Upper lobe of left lung (tissue), 6 donors: ENCODE data around the gene HELLS. TPM values are rescaled to one million over a fixed set of nuclear protein-coding genes. Genes with fewer than 3 reads are reported as not detected.
"Not testable (repeated sequence)": the region's sequence is repeated elsewhere in the genome, so short reads cannot be mapped to it uniquely, and the experiment has no call there.

Experiments
- ATAC-seq, 2 donors: fragments of 200-7000 bp; cut with Tn5 transposase; one replicate each; pipeline ENCODE4 v1.9.1; 2022; ENCODE audit warnings: mild to moderate bottlenecking in 2 of 2, moderate library complexity in 2 of 2; ENCODE audit not compliant: low FRiP score in 2 of 2
- DNase-seq, 2 donors: peaks; one replicate each; pipeline ENCODE4 v3.0.0-alpha.2; 2019 to 2020
- H3K27ac ChIP-seq, 4 donors: fragments of 200-600 bp; sonication (generic); one replicate each; pipeline ENCODE4 v1.5.1; 2016 to 2019
- H3K27me3 ChIP-seq, 4 donors: fragments of 200-600 bp; sonication (generic); one replicate each; pipeline ENCODE4 v1.5.1; 2017 to 2019
- H3K36me3 ChIP-seq, 4 donors: fragments of 200-600 bp; sonication (generic); one replicate each; pipeline ENCODE4 v1.5.1; 2016 to 2019
- H3K4me1 ChIP-seq, 4 donors: fragments of 200-600 bp; sonication (generic); one replicate each; pipeline ENCODE4 v1.5.1; 2018 to 2019
- H3K4me3 ChIP-seq, 4 donors: fragments of 200-600 bp; sonication (generic); one replicate each; pipeline ENCODE4 v1.5.1; 2017 to 2019; ENCODE audit warnings: mild to moderate bottlenecking in 2 of 4, moderate library complexity in 1 of 4
- H3K9me3 ChIP-seq, 4 donors: fragments of 200-600 bp; sonication (generic); one replicate each; pipeline ENCODE4 v1.5.1; 2018 to 2019
- EP300 ChIP-seq, 4 donors: sonication (generic); formaldehyde crosslinking; IDR thresholded peaks; one replicate each; pipeline ENCODE4 v1.5.1; 2017; ENCODE audit warnings: antibody characterized with exemption in 4 of 4, control low read depth in 2 of 4
- POLR2A ChIP-seq, 4 donors: fragments of 450-650 bp; IDR thresholded peaks; one replicate each; pipeline ENCODE4 v1.5.1; 2016 to 2017; ENCODE audit warnings: antibody characterized with exemption in 4 of 4, mild to moderate bottlenecking in 2 of 4
- POLR2AphosphoS5 ChIP-seq, 2 donors: sonication (generic); formaldehyde crosslinking; IDR thresholded peaks; one replicate each; pipeline ENCODE4 v1.5.1; 2017; ENCODE audit warnings: antibody characterized with exemption in 2 of 2
- WGBS, 2 donors: methylation state at CpG; one replicate each; pipeline ENCODE4 v1.1.5; 2017 to 2018; 5-methylcytosine and 5-hydroxymethylcytosine counted together
- total RNA-seq, 6 donors: library from RNA; depleted of rRNA in 4 of 6; stranded (reverse); fragments of >200 nt in 4 of 6; gene quantifications; one replicate each; pipeline versions ENCODE4 v1.1.0 to v1.2.1, GENCODE V29; 2016 to 2021
- TF ChIP-seq, protein P1 (sequence below), 6 experiments: fragments of 450-650 bp in 4 of 6; fragments of 200-600 bp in 2 of 6; sonication (generic) in 2 of 6; IDR thresholded peaks; one replicate each; pipeline ENCODE4 v1.5.1; 2016 to 2019; ENCODE audit warnings: antibody characterized with exemption in 6 of 6
- donor health status: DM: no; HTN: no; CAD: no; lungs with moderate emphysema.
- donor health status: DM: no; HTN: yes; CAD: no; lungs with severe emphysema.

HELLS gene
- total RNA-seq, 6 donors from 2014 or later: 4.0 to 9.3 (median 5.9) TPM

DNA sequence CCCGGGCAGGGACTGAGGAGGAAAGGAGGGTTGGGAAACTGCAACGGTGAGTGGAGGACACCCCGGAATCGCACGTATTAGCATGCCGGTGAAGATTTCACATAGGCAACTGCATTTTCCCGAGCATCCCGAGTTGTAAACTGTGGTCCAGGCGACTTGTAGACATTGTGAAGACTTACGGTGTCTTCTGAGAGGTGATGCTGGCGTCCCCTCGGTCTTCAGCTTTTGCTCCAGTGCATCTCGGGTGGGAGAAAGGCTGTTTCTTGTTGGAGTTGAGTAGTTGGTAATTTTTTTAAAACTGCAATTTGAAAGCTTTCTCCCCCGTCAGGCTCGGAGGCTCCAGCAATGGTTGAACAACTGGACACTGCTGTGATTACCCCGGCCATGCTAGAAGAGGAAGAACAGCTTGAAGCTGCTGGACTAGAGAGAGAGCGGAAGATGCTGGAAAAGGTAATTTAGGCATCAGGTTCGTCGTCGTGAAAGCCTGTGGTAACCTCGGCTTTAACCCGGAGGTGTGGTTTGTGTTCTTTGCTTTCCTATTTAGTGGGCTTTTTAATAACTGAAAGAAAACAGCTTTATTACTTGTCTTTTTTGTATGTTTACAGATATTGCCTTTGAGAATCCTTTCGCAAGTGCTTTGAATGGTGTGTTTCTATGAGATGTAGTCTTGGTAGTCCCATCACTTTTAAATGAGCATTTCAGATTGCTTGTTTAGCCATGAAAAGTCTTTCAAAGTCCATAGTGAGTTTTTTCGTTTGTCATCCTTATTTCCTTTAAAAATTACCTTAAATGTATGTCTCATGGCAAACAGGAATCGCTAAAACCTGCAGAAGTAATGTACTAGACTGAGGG, 687 bp downstream of the HELLS start:
- 4% methylated on average over 25 of the region's 25 CpGs for WGBS, 2 donors
- H3K9me3 ChIP-seq: peaks cover 0 to 4% (median 0%) of the 10 kb centered on the region in 4 donors
- H3K36me3 ChIP-seq: no peaks in the 10 kb centered on the region
- DNase-seq: no peak
- H3K4me1 ChIP-seq: peaks cover 11 to 24% (median 13%) of the 10 kb centered on the region in 4 donors
- peak overlapping the region in 2 of 4 donors; percentile 24 to 77 for H3K27ac ChIP-seq
- TF ChIP-seq EP300 (IDR thresholded peaks at IDR 0.05) (no peak), POLR2A (IDR thresholded peaks at IDR 0.05) (no peak), POLR2AphosphoS5 (IDR thresholded peaks at IDR 0.05) (no peak)
- TF ChIP-seq, protein P1, sequence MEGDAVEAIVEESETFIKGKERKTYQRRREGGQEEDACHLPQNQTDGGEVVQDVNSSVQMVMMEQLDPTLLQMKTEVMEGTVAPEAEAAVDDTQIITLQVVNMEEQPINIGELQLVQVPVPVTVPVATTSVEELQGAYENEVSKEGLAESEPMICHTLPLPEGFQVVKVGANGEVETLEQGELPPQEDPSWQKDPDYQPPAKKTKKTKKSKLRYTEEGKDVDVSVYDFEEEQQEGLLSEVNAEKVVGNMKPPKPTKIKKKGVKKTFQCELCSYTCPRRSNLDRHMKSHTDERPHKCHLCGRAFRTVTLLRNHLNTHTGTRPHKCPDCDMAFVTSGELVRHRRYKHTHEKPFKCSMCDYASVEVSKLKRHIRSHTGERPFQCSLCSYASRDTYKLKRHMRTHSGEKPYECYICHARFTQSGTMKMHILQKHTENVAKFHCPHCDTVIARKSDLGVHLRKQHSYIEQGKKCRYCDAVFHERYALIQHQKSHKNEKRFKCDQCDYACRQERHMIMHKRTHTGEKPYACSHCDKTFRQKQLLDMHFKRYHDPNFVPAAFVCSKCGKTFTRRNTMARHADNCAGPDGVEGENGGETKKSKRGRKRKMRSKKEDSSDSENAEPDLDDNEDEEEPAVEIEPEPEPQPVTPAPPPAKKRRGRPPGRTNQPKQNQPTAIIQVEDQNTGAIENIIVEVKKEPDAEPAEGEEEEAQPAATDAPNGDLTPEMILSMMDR (IDR thresholded peaks at IDR 0.05): no peak
- H3K4me3 ChIP-seq: peak overlapping the region; percentile 43 to 85 (median 80)
- H3K27me3 ChIP-seq: no peaks in the 10 kb centered on the region
- ATAC-seq: peak in 1 of 2 donors; percentile 1

DNA sequence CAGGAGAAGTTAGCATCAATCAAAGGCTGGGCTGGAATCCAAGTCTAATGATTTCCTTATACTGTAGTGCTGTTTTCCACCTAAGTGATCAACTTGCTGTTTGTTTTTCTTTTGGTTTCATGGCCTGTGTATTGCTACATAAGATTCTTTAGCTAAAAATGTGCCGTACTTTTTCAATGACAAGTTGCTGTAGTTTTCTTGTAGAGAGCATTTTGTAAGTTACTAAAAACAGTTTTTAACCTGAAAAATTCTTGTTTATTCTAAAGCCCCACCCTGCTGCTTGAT, 1.3 kb downstream of the HELLS start:
- H3K36me3 ChIP-seq: no peaks in the 10 kb centered on the region
- TF ChIP-seq, protein P1 (IDR thresholded peaks at IDR 0.05): no peak
- TF ChIP-seq POLR2AphosphoS5 (IDR thresholded peaks at IDR 0.05): no peak
- no peak for TF ChIP-seq EP300 (IDR thresholded peaks at IDR 0.05)
- TF ChIP-seq POLR2A (IDR thresholded peaks at IDR 0.05): no peak
- no peaks in the 10 kb centered on the region for H3K27me3 ChIP-seq
- DNase-seq: no peak
- no peak overlapping the region for H3K27ac ChIP-seq
- peaks cover 0 to 4% (median 0%) of the 10 kb centered on the region in 4 donors for H3K9me3 ChIP-seq
- 53 to 67% methylated on average over 1 of the region's 1 CpG for WGBS, 2 donors
- H3K4me1 ChIP-seq: peaks cover 11 to 24% (median 13%) of the 10 kb centered on the region in 4 donors
- ATAC-seq: no peak
- no peak overlapping the region for H3K4me3 ChIP-seq

DNA sequence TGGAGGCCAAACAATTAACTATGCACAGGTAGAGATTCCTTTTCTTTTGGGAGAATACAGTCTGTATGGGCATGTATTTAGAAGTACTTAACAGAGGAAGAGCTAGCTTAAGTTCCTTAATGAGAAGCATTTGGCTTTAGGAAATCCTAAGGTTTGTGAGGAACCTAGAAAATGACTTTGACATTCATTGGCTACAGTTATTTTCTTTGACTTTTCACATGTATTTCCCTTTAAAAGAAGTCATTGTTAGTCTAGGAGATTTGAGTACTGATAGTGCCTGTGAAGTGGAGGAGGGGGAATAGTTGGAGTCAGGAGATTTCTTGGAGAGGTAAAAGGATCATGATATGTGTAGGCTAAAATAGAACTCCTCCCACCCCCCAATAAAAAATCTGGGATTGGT, 3.6 kb downstream of the HELLS start:
- Histone ChIP-seq H3K36me3 (no peaks in the 10 kb centered on the region), H3K4me3 (no peak overlapping the region), H3K27ac (no peak overlapping the region), H3K27me3 (no peaks in the 10 kb centered on the region), H3K4me1 (peaks cover 11 to 23% (median 13%) of the 10 kb centered on the region in 4 donors), H3K9me3 (peaks cover 0 to 4% (median 0%) of the 10 kb centered on the region in 4 donors)
- TF ChIP-seq POLR2AphosphoS5 (IDR thresholded peaks at IDR 0.05) (no peak), EP300 (IDR thresholded peaks at IDR 0.05) (no peak)
- ATAC-seq: no peak
- DNase-seq: no peak

DNA sequence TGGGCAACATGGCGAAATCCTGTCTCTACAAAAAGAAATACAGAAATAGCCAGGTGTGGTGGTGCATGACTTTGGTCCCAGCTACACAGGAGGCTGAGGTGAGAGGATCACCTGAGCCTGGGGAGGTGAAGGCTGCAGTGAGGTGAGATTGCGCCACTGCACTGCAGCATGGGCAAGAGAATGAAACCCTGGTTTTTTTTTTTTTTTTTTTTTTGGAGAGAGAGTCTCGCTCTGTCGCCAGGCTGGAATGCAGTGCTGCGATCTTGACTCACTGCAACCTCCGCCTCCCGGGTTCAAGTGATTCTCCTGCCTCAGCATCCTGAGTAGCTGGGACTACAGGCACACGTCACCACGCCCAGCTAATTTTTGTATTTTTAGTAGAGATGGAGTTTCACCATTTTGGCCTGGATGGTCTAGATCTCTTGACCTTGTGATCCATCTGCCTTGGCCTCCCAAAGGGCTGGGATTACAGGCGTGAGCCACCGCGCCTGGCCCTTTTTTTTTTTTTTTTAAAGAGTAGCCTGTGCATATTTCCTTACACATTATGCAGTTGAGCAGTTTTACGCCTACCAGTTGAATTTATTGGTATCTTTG, 22.2 kb downstream of the HELLS start:
- DNase-seq, H3K4me3 ChIP-seq, H3K36me3 ChIP-seq, H3K27me3 ChIP-seq, H3K4me1 ChIP-seq, ATAC-seq, H3K27ac ChIP-seq, H3K9me3 ChIP-seq: not testable (repeated sequence)
- 95 to 96% methylated on average over 13 of the region's 13 CpGs for WGBS, 2 donors

DNA sequence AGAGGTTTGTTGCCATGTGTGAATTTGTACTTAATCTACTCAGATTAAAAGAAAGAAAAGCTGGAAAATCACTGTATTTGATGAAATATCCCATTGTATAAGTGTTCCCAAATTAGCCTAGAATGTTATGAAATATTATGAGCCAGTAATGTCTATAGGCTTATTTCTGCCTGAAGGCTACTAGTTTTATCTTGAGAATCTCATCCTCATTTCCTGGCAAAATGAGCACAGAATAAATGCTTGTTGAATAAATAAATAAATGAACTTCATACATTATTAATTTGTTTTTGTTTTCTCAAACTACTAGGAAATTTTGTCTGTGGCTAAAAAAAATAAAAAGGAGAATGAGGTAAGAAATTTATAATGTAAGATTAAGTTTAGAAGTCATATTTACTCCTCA, 25.5 kb downstream of the HELLS start:
- H3K27me3 ChIP-seq: no peaks in the 10 kb centered on the region
- no peak for ATAC-seq

More for the DNA sequence above, 25.5 kb downstream of the HELLS start:
- TF ChIP-seq EP300 (IDR thresholded peaks at IDR 0.05): no peak
- TF ChIP-seq POLR2AphosphoS5 (IDR thresholded peaks at IDR 0.05): no peak
- TF ChIP-seq, protein P1 (IDR thresholded peaks at IDR 0.05): no peak
- no peak for TF ChIP-seq POLR2A (IDR thresholded peaks at IDR 0.05)
- no peak overlapping the region for H3K4me3 ChIP-seq
- no peaks in the 10 kb centered on the region for H3K4me1 ChIP-seq
- H3K27ac ChIP-seq: no peak overlapping the region
- DNase-seq: no peak
- H3K9me3 ChIP-seq: no peaks in the 10 kb centered on the region
- H3K36me3 ChIP-seq: no peaks in the 10 kb centered on the region
